HL-60 (cell line): ENCODE results near the gene SOST.

ENCODE experiments used
- DNase-seq, 2 experiments: peaks; one replicate each; pipeline ENCODE4 v3.0.0-alpha.2; 2010 to 2020; ENCODE audit warnings: low read depth in 1 of 2, low spot score in 1 of 2
- H3K27ac ChIP-seq: fragments of 250-450 bp; sonication (Bioruptor Pico); replicated peaks from 2 replicates; pipeline ENCODE4 v1.5.1; 2020; ENCODE audit warnings: mild to moderate bottlenecking, moderate library complexity
- H3K27me3 ChIP-seq: fragments of 250-450 bp; sonication (Bioruptor Pico); 2 replicates; pipeline ENCODE4 v1.5.1; 2021; ENCODE audit warnings: mild to moderate bottlenecking, moderate library complexity; ENCODE audit not compliant: insufficient read depth, poor library complexity, severe bottlenecking
- H3K4me3 ChIP-seq: replicated peaks from 2 replicates; pipeline ENCODE4 v1.5.1; 2011; ENCODE audit warnings: mild to moderate bottlenecking, control low read depth, low read length; ENCODE audit not compliant: insufficient read depth
- GABPA ChIP-seq: IDR thresholded peaks from 2 replicates; pipeline ENCODE4 v1.6.1; 2012; ENCODE audit warnings: low read depth
- POLR2AphosphoS5 ChIP-seq: IDR thresholded peaks from 2 replicates; pipeline ENCODE4 v1.6.1; 2012; ENCODE audit warnings: low read depth
- SPI1 ChIP-seq: IDR thresholded peaks from 2 replicates; pipeline ENCODE4 v1.6.1; 2012; ENCODE audit warnings: low read depth, mild to moderate bottlenecking, borderline replicate concordance
- TF ChIP-seq, protein P1 (sequence below): IDR thresholded peaks from one replicate; pipeline ENCODE4 v1.5.1; 2011; ENCODE audit warnings: low read length, control low read depth, inconsistent platforms; ENCODE audit not compliant: insufficient read depth
- TF ChIP-seq, protein P2 (sequence below): IDR thresholded peaks from 2 replicates; pipeline ENCODE4 v1.6.1; 2012; ENCODE audit warnings: low read depth; ENCODE audit not compliant: insufficient replicate concordance

Gene SOST

DNA sequence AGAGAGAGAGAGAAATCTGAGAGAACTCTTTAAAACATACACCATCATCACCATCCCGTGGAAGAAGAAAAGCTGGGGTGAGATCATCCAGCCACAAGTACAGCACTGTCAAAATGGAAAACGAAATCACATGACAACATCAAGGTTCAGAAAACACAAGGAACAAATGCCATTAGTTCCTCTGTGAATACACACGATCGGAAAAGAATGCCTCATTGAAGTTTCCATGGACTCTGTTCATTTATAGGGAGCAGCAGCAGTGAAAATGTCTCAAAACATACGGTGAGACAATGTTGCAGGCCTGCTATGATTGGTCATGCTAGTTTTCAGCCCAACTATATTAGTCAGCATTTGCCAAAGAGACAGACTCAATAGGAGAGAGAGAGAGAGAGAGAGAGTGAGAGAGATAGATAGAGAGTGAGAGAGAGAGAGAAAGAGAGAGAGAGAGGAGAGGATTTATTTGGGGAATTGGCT, 26.1 kb upstream of the SOST start:
- no peak overlapping the region for H3K27ac ChIP-seq
- TF ChIP-seq POLR2AphosphoS5 (no peak), SPI1 (no peak), GABPA (no peak)
- TF ChIP-seq, protein P1, sequence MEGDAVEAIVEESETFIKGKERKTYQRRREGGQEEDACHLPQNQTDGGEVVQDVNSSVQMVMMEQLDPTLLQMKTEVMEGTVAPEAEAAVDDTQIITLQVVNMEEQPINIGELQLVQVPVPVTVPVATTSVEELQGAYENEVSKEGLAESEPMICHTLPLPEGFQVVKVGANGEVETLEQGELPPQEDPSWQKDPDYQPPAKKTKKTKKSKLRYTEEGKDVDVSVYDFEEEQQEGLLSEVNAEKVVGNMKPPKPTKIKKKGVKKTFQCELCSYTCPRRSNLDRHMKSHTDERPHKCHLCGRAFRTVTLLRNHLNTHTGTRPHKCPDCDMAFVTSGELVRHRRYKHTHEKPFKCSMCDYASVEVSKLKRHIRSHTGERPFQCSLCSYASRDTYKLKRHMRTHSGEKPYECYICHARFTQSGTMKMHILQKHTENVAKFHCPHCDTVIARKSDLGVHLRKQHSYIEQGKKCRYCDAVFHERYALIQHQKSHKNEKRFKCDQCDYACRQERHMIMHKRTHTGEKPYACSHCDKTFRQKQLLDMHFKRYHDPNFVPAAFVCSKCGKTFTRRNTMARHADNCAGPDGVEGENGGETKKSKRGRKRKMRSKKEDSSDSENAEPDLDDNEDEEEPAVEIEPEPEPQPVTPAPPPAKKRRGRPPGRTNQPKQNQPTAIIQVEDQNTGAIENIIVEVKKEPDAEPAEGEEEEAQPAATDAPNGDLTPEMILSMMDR, result no peak
- TF ChIP-seq, protein P2, sequence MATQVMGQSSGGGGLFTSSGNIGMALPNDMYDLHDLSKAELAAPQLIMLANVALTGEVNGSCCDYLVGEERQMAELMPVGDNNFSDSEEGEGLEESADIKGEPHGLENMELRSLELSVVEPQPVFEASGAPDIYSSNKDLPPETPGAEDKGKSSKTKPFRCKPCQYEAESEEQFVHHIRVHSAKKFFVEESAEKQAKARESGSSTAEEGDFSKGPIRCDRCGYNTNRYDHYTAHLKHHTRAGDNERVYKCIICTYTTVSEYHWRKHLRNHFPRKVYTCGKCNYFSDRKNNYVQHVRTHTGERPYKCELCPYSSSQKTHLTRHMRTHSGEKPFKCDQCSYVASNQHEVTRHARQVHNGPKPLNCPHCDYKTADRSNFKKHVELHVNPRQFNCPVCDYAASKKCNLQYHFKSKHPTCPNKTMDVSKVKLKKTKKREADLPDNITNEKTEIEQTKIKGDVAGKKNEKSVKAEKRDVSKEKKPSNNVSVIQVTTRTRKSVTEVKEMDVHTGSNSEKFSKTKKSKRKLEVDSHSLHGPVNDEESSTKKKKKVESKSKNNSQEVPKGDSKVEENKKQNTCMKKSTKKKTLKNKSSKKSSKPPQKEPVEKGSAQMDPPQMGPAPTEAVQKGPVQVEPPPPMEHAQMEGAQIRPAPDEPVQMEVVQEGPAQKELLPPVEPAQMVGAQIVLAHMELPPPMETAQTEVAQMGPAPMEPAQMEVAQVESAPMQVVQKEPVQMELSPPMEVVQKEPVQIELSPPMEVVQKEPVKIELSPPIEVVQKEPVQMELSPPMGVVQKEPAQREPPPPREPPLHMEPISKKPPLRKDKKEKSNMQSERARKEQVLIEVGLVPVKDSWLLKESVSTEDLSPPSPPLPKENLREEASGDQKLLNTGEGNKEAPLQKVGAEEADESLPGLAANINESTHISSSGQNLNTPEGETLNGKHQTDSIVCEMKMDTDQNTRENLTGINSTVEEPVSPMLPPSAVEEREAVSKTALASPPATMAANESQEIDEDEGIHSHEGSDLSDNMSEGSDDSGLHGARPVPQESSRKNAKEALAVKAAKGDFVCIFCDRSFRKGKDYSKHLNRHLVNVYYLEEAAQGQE, result no peak
- H3K27me3 ChIP-seq, result no peaks in the 10 kb centered on the region
- no peak for DNase-seq
- no peak overlapping the region for H3K4me3 ChIP-seq

DNA sequence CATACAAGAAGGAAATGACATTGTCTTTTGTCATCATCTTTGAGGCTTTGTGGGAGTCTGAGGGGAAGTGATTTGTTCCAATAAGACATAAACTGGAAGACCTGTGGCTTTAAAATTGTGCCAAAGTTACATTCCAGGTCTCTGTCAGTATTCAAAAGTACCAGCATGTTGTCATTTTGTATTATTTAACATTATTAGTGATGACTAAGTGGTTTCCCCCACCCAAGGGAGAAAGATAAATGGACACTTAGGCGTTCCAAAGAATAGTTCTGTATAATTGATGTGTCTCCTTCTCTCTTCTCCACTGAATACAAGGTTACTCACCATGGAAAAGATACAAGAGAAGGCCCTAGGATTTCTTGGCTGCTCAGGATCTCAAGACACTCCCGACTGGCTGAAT, 25.5 kb upstream of the SOST start:
- Histone ChIP-seq H3K27me3 (no peaks in the 10 kb centered on the region), H3K27ac (no peak overlapping the region), H3K4me3 (no peak overlapping the region)
- no peak for DNase-seq
- TF ChIP-seq, protein P1, result no peak
- no peak for TF ChIP-seq SPI1
- TF ChIP-seq POLR2AphosphoS5, result no peak
- TF ChIP-seq, protein P2, result no peak

DNA sequence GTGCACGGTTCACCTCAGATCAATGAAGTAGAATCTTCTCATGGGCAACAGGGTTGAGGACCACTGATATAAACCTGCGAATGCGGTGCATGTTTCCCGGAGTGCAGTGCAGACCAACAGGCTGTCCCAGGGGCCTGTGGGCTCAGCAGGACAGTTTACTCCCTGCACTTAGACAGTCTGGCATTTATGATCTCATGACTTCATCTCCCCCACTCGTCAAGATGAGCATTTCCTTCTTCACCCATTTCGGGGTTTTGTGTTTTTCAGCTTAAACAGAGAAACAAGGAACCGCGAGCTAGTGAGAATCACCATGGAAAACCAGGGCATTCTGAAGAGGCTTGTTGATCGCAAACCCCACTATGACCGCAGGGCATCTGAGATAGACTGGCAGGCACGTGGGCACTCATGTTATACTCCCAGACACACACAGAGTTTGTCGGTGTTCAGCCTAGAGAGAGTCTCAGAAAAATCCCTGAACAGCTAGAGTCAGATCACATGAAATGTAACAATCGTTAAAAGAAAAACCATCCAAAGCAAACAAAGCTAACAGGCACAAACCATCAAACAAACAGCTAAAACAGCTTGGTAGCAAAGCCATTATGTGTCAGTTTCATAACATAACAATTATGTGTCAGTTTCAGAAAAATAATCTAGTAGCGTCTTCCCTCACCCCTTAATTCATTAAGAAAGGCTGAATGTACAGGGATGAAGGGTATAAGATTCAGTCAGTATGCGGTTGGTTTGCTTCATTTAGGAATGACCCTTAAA, 24.5 kb upstream of the SOST start:
- Histone ChIP-seq H3K27ac (no peak overlapping the region), H3K4me3 (no peak overlapping the region), H3K27me3 (no peaks in the 10 kb centered on the region)
- TF ChIP-seq GABPA (no peak), SPI1 (no peak), POLR2AphosphoS5 (no peak)
- TF ChIP-seq, protein P2, result no peak
- TF ChIP-seq, protein P1, result no peak
- DNase-seq, result no peak
